H1 (cell line): ENCODE measurements around the gene CYP4B1.

ENCODE experiments used
- CEBPB ChIP-seq: IDR thresholded peaks from 2 replicates; pipeline ENCODE4 v1.6.1; 2012; ENCODE audit warnings: low read depth, low read length
- EGR1 ChIP-seq: IDR thresholded peaks from 2 replicates; pipeline ENCODE4 v1.6.1; 2011; ENCODE audit warnings: low read depth, low read length, borderline replicate concordance
- POLR2AphosphoS5 ChIP-seq: IDR thresholded peaks from 2 replicates; pipeline ENCODE4 v1.6.1; 2011; ENCODE audit warnings: low read depth, low read length
- SP1 ChIP-seq: IDR thresholded peaks from 2 replicates; pipeline ENCODE4 v1.6.1; 2011; ENCODE audit warnings: low read depth, low read length
- TF ChIP-seq, protein P1 (sequence below): IDR thresholded peaks from 2 replicates; pipeline ENCODE4 v1.6.1; 2012; ENCODE audit warnings: inconsistent platforms
- TF ChIP-seq, protein P2 (sequence below): IDR thresholded peaks from 2 replicates; pipeline ENCODE4 v1.6.1; 2011; ENCODE audit warnings: low read length, improper control_type of control experiment
- TF ChIP-seq, protein P3 (sequence below): IDR thresholded peaks from 2 replicates; pipeline ENCODE4 v1.6.1; 2011; ENCODE audit warnings: low read depth, mild to moderate bottlenecking, low read length; ENCODE audit not compliant: insufficient read depth
- TF ChIP-seq, protein P4 (sequence below), 3 experiments: IDR thresholded peaks; 1 replicate in 2 of 3; 2 replicates in 1 of 3; pipeline versions ENCODE4 v1.5.1 to v1.6.1; 2011; ENCODE audit warnings: low read length in 3 of 3, mild to moderate bottlenecking in 3 of 3, inconsistent platforms in 2 of 3, low read depth in 1 of 3, moderate library complexity in 1 of 3; ENCODE audit not compliant: insufficient read depth in 1 of 3; ENCODE audit errors: control extremely low read depth in 1 of 3

DNA sequence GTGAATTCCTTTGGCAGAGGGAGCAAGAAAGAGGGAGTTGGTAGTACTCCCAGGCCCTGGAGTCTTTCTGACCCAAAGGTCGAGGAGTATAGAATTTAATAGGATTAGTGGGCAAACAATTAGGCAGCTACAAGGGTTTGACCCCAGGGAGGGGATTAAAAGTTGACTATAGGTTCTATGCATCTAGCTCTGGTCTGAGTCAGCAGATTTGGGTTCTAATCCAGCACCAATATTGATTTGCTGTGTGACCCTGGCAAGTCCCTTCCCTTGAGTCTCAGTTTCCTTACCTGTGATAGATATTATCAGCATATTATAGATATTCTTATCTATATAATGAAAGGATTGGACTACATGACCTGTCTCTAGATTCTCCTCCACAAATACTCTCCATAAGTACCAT lies 44.9 kb upstream of the CYP4B1 start:
- no peak for TF ChIP-seq EGR1
- TF ChIP-seq, protein P1, sequence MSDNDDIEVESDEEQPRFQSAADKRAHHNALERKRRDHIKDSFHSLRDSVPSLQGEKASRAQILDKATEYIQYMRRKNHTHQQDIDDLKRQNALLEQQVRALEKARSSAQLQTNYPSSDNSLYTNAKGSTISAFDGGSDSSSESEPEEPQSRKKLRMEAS, result no peak
- TF ChIP-seq, protein P2, sequence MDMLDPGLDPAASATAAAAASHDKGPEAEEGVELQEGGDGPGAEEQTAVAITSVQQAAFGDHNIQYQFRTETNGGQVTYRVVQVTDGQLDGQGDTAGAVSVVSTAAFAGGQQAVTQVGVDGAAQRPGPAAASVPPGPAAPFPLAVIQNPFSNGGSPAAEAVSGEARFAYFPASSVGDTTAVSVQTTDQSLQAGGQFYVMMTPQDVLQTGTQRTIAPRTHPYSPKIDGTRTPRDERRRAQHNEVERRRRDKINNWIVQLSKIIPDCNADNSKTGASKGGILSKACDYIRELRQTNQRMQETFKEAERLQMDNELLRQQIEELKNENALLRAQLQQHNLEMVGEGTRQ, result no peak
- TF ChIP-seq, protein P3, sequence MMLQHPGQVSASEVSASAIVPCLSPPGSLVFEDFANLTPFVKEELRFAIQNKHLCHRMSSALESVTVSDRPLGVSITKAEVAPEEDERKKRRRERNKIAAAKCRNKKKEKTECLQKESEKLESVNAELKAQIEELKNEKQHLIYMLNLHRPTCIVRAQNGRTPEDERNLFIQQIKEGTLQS, result no peak
- no peak for TF ChIP-seq POLR2AphosphoS5
- TF ChIP-seq, protein P4, sequence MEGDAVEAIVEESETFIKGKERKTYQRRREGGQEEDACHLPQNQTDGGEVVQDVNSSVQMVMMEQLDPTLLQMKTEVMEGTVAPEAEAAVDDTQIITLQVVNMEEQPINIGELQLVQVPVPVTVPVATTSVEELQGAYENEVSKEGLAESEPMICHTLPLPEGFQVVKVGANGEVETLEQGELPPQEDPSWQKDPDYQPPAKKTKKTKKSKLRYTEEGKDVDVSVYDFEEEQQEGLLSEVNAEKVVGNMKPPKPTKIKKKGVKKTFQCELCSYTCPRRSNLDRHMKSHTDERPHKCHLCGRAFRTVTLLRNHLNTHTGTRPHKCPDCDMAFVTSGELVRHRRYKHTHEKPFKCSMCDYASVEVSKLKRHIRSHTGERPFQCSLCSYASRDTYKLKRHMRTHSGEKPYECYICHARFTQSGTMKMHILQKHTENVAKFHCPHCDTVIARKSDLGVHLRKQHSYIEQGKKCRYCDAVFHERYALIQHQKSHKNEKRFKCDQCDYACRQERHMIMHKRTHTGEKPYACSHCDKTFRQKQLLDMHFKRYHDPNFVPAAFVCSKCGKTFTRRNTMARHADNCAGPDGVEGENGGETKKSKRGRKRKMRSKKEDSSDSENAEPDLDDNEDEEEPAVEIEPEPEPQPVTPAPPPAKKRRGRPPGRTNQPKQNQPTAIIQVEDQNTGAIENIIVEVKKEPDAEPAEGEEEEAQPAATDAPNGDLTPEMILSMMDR (IDR thresholded peaks at IDR 0.05; ENCODE audit: control extremely low read depth in 1 of 3, insufficient read depth in 1 of 3, low read depth in 1 of 3, low read length in 3 of 3), result no peak
- TF ChIP-seq SP1, result no peak
- no peak for TF ChIP-seq CEBPB
